Neuronal stem cell (in vitro differentiated cells): ENCODE data around the gene TOPAZ1.

Experiments
- DNase-seq: peaks from one replicate; pipeline ENCODE4 v3.0.0-alpha.2; 2013; ENCODE audit warnings: low spot score
- H2AFZ ChIP-seq: one replicate; pipeline ENCODE4 v1.6.1; 2013; ENCODE audit warnings: mild to moderate bottlenecking, low read length, inconsistent platforms
- H2AK5ac ChIP-seq: 2 replicates; pipeline ENCODE4 v1.6.1; 2013; ENCODE audit warnings: low read depth, mild to moderate bottlenecking, inconsistent platforms, low read length, moderate library complexity, mixed read lengths
- H2BK120ac ChIP-seq: 2 replicates; pipeline ENCODE4 v1.6.1; 2013; ENCODE audit warnings: low read depth, mild to moderate bottlenecking, inconsistent platforms, low read length, moderate library complexity, mixed read lengths
- H2BK12ac ChIP-seq: one replicate; pipeline ENCODE4 v1.6.1; 2013; ENCODE audit warnings: low read length, inconsistent platforms
- H2BK15ac ChIP-seq: 2 replicates; pipeline ENCODE4 v1.6.1; 2013; ENCODE audit warnings: mild to moderate bottlenecking, low read length, inconsistent platforms, mixed read lengths
- H2BK5ac ChIP-seq: one replicate; pipeline ENCODE4 v1.6.1; 2013; ENCODE audit warnings: inconsistent platforms, mild to moderate bottlenecking, low read length, moderate library complexity
- H3K14ac ChIP-seq: one replicate; pipeline ENCODE4 v1.6.1; 2013; ENCODE audit warnings: low read length, inconsistent platforms
- H3K18ac ChIP-seq: 2 replicates; pipeline ENCODE4 v1.6.1; 2013; ENCODE audit warnings: low read length, inconsistent platforms
- H3K23ac ChIP-seq: 2 replicates; pipeline ENCODE4 v1.6.1; 2013; ENCODE audit warnings: low read depth, mild to moderate bottlenecking, mixed read lengths, low read length, inconsistent platforms; ENCODE audit not compliant: poor library complexity
- H3K27ac ChIP-seq: replicated peaks from 3 replicates; pipeline ENCODE4 v1.5.1; 2013; ENCODE audit warnings: low read length, inconsistent platforms
- H3K27me3 ChIP-seq, 3 experiments: 2 replicates each; pipeline ENCODE4 v1.6.1; 2013; ENCODE audit warnings: low read length in 3 of 3, mild to moderate bottlenecking in 2 of 3, inconsistent platforms in 1 of 3, low read depth in 1 of 3, mixed read lengths in 1 of 3, moderate library complexity in 1 of 3; ENCODE audit not compliant: control insufficient read depth in 3 of 3, insufficient read depth in 3 of 3
- H3K36me3 ChIP-seq, 2 donors: replicated peaks in 1 of 2; 2 replicates each; pipeline ENCODE4 v1.6.1; 2013; ENCODE audit warnings: low read length in 2 of 2; ENCODE audit not compliant: control insufficient read depth in 2 of 2, insufficient read depth in 2 of 2
- H3K4ac ChIP-seq: 2 replicates; pipeline ENCODE4 v1.6.1; 2013; ENCODE audit warnings: inconsistent platforms, mild to moderate bottlenecking, low read length, moderate library complexity
- H3K4me1 ChIP-seq, 2 donors: 1 replicate in 1 of 2; 2 replicates in 1 of 2; pipeline ENCODE4 v1.6.1; 2013; ENCODE audit warnings: low read length in 2 of 2, low read depth in 1 of 2; ENCODE audit not compliant: control insufficient read depth in 2 of 2, insufficient read depth in 1 of 2
- H3K4me2 ChIP-seq: one replicate; pipeline ENCODE4 v1.6.1; 2013; ENCODE audit warnings: mild to moderate bottlenecking, low read length, inconsistent platforms; ENCODE audit not compliant: insufficient read depth, poor library complexity, severe bottlenecking
- H3K4me3 ChIP-seq, 2 donors: 2 replicates each; pipeline ENCODE4 v1.5.1; 2013; ENCODE audit warnings: low read length in 2 of 2, mild to moderate bottlenecking in 2 of 2, inconsistent platforms in 1 of 2, moderate library complexity in 1 of 2
- H3K79me1 ChIP-seq: one replicate; pipeline ENCODE4 v1.6.1; 2013; ENCODE audit warnings: low read depth, mild to moderate bottlenecking, inconsistent platforms, low read length, moderate library complexity
- H3K9ac ChIP-seq: one replicate; pipeline ENCODE4 v1.6.1; 2013; ENCODE audit warnings: mild to moderate bottlenecking, low read depth, low read length, inconsistent platforms; ENCODE audit not compliant: poor library complexity
- H3K9me3 ChIP-seq, 2 donors: replicated peaks in 1 of 2; 2 replicates each; pipeline versions ENCODE3 to v1.6.1; 2013; ENCODE audit warnings: low read length in 2 of 2, mild to moderate bottlenecking in 2 of 2, inconsistent platforms in 1 of 2, low read depth in 1 of 2, mixed read lengths in 1 of 2, moderate library complexity in 1 of 2; ENCODE audit not compliant: control insufficient read depth in 2 of 2, insufficient read depth in 1 of 2
- H4K8ac ChIP-seq: one replicate; pipeline ENCODE4 v1.6.1; 2013; ENCODE audit warnings: low read depth, mild to moderate bottlenecking, inconsistent platforms, low read length, moderate library complexity
- H4K91ac ChIP-seq: one replicate; pipeline ENCODE4 v1.6.1; 2013; ENCODE audit warnings: low read length, low read depth, mild to moderate bottlenecking, inconsistent platforms; ENCODE audit not compliant: poor library complexity
- WGBS, 2 donors: extraction: QIAGEN DNeasy Blood & Tissue Kit; methylation state at CpG; one replicate each; pipeline ENCODE4 v1.1.7; 2013; ENCODE audit warnings: missing lambda C conversion rate in 2 of 2, mixed read lengths in 1 of 2; ENCODE audit not compliant: insufficient read length in 2 of 2, insufficient replicate concordance in 1 of 2; ENCODE audit errors: extremely low coverage in 2 of 2; 5-methylcytosine and 5-hydroxymethylcytosine counted together

The TOPAZ1 gene

DNA sequence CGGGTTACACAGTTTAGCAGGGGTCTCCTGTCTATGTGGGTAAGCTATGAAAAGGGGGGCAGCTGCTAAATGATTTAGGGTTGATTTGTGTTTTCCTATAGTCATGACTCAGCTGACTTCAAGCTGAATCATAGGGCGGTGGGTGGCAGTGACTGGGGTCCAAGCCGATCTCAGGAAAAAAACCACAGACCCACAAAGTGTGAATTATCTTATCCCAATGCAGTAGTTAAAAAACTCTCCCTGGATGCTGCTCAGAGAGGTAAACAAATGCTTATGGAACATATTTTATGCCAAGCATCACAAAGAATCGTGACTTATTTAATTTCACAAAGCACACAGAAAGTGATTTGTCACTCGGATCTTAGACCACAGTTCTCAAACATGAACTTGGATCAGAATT is 18.4 kb upstream of the TOPAZ1 start:
- H3K4ac ChIP-seq, result no peak overlapping the region
- no peak for DNase-seq
- no peak overlapping the region for H3K18ac ChIP-seq
- no peak overlapping the region for H3K27ac ChIP-seq
- H2BK12ac ChIP-seq, result no peak overlapping the region
- H3K14ac ChIP-seq, result no peak overlapping the region
- no peak overlapping the region for H2BK5ac ChIP-seq
- H3K9ac ChIP-seq, result no peak overlapping the region
- no peaks in the 10 kb centered on the region for H3K9me3 ChIP-seq
- H3K27me3 ChIP-seq, result no peaks in the 10 kb centered on the region
- no peak overlapping the region for H2AFZ ChIP-seq
- H2AK5ac ChIP-seq, result no peak overlapping the region
- no peaks in the 10 kb centered on the region for H3K36me3 ChIP-seq
- H3K4me3 ChIP-seq, result no peak overlapping the region
- H4K8ac ChIP-seq, result no peak overlapping the region
- no peak overlapping the region for H4K91ac ChIP-seq
- H3K79me1 ChIP-seq, result no peaks in the 10 kb centered on the region
- peaks cover 0 to 1% of the 10 kb centered on the region in 2 donors for H3K4me1 ChIP-seq
- no CpG with 5 or more reads among the region's 5 CpGs for WGBS, 2 donors
- H2BK15ac ChIP-seq, result no peak overlapping the region
- no peak overlapping the region for H2BK120ac ChIP-seq
- no peak overlapping the region for H3K4me2 ChIP-seq
- no peak overlapping the region for H3K23ac ChIP-seq

DNA sequence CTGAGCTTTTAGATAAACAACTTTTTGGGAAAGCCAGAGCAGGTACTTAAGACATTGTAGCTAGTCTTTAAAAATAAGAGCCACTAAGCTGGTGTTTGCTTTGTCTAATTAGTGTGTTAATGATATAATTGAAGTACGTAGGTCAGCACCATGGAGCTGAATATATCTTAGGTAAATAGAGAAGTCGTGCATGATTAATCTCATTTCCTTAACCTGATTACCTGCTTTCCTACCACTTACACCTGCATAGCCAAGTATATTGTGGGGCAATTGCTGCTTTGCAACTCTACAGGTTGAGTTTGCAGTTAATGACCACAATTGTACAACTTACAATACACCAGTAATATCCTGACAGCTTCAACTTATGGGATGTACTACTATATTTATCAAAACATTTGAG is 17.6 kb upstream of the TOPAZ1 start:
- no peak overlapping the region for H2BK5ac ChIP-seq
- H4K8ac ChIP-seq, result no peak overlapping the region
- H3K36me3 ChIP-seq, result no peaks in the 10 kb centered on the region
- no peaks in the 10 kb centered on the region for H3K9me3 ChIP-seq
- no peak overlapping the region for H2AK5ac ChIP-seq
- no peaks in the 10 kb centered on the region for H3K79me1 ChIP-seq
- H3K9ac ChIP-seq, result no peak overlapping the region
- no peak overlapping the region for H3K27ac ChIP-seq
- peaks cover 0 to 1% of the 10 kb centered on the region in 2 donors for H3K4me1 ChIP-seq
- H3K4ac ChIP-seq, result no peak overlapping the region
- DNase-seq, result no peak
- no peak overlapping the region for H3K4me3 ChIP-seq
- no peak overlapping the region for H3K18ac ChIP-seq
- H3K4me2 ChIP-seq, result no peak overlapping the region
- no peak overlapping the region for H2BK15ac ChIP-seq
- WGBS, 2 donors, result no CpG with 5 or more reads among the region's 2 CpGs
- no peak overlapping the region for H2BK12ac ChIP-seq
- H2AFZ ChIP-seq, result no peak overlapping the region
- no peak overlapping the region for H3K23ac ChIP-seq
- no peak overlapping the region for H3K14ac ChIP-seq
- no peak overlapping the region for H2BK120ac ChIP-seq
- H4K91ac ChIP-seq, result no peak overlapping the region
- no peaks in the 10 kb centered on the region for H3K27me3 ChIP-seq

DNA sequence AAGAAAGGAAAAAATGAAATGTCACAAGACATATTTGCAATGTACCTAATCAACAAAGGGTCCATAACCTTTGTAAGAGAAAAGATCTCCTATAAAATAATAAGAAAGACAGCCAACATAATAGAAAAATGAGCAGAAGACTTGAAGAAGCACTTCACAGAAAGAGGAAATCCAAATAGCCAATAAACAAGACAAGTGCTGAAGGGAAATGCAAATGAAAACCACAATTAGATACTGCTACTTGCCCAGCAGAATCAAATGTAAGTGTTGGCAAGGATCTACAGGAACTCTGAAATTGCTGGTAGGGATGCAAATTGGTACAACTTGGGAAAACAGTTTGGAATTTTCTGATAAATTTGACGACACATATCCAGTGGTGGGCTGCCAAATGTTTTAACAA is 15.1 kb upstream of the TOPAZ1 start:
- no peak overlapping the region for H2BK5ac ChIP-seq
- no peak overlapping the region for H3K14ac ChIP-seq
- H3K27ac ChIP-seq, result no peak overlapping the region
- peaks cover 0 to 1% of the 10 kb centered on the region in 2 donors for H3K4me1 ChIP-seq
- no peak for DNase-seq
- no peak overlapping the region for H3K23ac ChIP-seq
- no peak overlapping the region for H2BK15ac ChIP-seq
- no peak overlapping the region for H3K4ac ChIP-seq
- H3K36me3 ChIP-seq, result no peaks in the 10 kb centered on the region
- no peaks in the 10 kb centered on the region for H3K9me3 ChIP-seq
- no peak overlapping the region for H3K9ac ChIP-seq
- no peak overlapping the region for H3K4me2 ChIP-seq
- H3K79me1 ChIP-seq, result no peaks in the 10 kb centered on the region
- WGBS, 2 donors, result no CpG with 5 or more reads among the region's 1 CpG
- no peak overlapping the region for H3K4me3 ChIP-seq
- H4K8ac ChIP-seq, result no peak overlapping the region
- H4K91ac ChIP-seq, result no peak overlapping the region
- H2BK12ac ChIP-seq, result no peak overlapping the region
- no peak overlapping the region for H3K18ac ChIP-seq
- H2BK120ac ChIP-seq, result no peak overlapping the region
- no peak overlapping the region for H2AFZ ChIP-seq
- no peak overlapping the region for H2AK5ac ChIP-seq
- no peaks in the 10 kb centered on the region for H3K27me3 ChIP-seq

DNA sequence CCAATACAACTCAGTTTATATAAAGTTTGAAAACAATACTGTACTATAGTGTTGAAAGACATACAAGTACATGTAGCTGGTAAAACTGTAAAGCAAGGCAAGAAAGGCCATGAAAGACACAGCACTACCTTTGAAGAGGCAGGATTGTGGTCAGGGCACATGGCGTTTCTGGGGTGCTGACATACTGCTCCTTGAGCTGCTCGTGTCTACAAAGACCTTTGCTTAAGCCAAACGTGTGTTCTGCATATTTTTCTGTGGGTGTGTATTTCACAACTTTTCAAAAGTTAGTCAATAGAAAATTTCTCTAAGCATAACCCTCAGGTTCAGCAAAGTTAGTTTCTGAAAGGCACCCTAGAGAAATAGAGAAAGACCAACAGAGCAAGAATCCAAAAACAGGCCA is 14.1 kb upstream of the TOPAZ1 start:
- no peak overlapping the region for H4K91ac ChIP-seq
- no peaks in the 10 kb centered on the region for H3K27me3 ChIP-seq
- H3K9ac ChIP-seq, result no peak overlapping the region
- H3K14ac ChIP-seq, result no peak overlapping the region
- H3K27ac ChIP-seq, result no peak overlapping the region
- H3K4me2 ChIP-seq, result no peak overlapping the region
- H2AK5ac ChIP-seq, result no peak overlapping the region
- H2BK15ac ChIP-seq, result no peak overlapping the region
- DNase-seq, result no peak
- H2AFZ ChIP-seq, result no peak overlapping the region
- H3K9me3 ChIP-seq, result no peaks in the 10 kb centered on the region
- H4K8ac ChIP-seq, result no peak overlapping the region
- peaks cover 0 to 1% of the 10 kb centered on the region in 2 donors for H3K4me1 ChIP-seq
- H3K23ac ChIP-seq, result no peak overlapping the region
- no CpG with 5 or more reads among the region's 3 CpGs for WGBS, 2 donors
- H3K79me1 ChIP-seq, result no peaks in the 10 kb centered on the region
- H2BK5ac ChIP-seq, result no peak overlapping the region
- no peak overlapping the region for H3K4me3 ChIP-seq
- H3K18ac ChIP-seq, result no peak overlapping the region
- no peak overlapping the region for H3K4ac ChIP-seq
- no peak overlapping the region for H2BK12ac ChIP-seq
- H3K36me3 ChIP-seq, result no peaks in the 10 kb centered on the region
- H2BK120ac ChIP-seq, result no peak overlapping the region
